HG03045 (cell line): ENCODE data around the gene EP400.

Source experiments
- ATAC-seq: cut with Tn5 transposase; IDR thresholded peaks from one replicate; pipeline ENCODE4 v1.9.1; 2021; ENCODE audit warnings: mild to moderate bottlenecking, moderate library complexity; ENCODE audit not compliant: unreplicated experiment

EP400 gene

DNA sequence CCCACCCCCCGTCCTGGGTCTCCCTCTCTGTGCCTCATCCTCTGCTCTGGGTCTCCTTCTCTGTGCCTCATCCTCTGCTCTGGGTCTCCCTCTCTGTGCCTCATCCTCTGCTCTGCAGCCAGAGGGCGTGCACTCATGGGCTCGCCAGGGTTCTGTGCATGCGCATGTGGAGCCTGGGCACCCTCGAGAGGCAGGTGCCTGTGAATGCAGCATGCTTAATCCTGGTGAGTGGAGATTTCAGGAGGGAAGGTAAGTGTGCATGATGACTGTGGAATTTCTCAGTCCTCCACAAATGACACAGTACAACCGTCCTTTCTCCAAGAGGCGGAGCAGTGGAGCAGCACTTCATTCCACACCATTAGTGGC, 65.2 kb downstream of the EP400 start:
- ATAC-seq: no peak

DNA sequence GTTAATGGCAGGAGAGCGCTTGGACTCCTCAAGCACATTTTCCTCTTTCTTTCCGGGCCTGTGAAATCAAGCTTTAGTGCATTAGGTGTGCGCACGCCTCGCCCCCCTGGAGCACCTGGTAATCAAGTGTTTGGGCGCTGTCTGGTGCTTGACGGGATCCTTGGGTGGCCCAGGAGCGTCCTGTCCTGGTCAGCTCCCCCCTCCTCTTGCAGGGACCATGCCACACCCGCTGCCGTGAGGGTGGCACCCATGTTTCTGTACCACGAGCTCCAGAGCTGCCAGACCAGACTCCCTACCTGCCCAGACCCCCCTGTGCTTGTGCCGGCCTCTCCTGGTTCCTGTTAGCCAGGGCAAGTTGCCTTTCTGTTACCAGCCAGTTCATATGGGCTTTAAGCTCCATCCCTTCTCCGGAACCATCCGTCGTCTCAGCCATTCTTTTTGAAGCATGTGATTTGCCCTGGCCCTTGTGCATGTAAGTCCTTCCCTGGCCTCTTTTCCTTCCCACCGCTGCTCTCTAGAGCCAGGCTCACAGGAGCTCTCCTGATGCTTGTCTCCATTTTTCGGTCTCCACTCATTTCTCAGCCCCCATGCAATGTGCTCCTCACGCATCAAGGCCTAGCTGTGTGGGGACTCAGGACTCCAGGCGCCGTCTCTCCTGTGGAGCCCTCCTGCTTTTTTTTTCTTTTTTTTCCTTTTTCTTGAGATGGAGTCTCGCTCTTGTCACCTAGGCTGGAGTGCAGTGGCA, 66.1 kb downstream of the EP400 start:
- ATAC-seq: no peak

GRCh38 chr12:132018193-132018916, 68.6 kb downstream of the EP400 start:
- no peak for ATAC-seq

- no peak for ATAC-seq
Observed at GRCh38 chr12:132019891-132020290, 70.1 kb downstream of the EP400 start.

DNA sequence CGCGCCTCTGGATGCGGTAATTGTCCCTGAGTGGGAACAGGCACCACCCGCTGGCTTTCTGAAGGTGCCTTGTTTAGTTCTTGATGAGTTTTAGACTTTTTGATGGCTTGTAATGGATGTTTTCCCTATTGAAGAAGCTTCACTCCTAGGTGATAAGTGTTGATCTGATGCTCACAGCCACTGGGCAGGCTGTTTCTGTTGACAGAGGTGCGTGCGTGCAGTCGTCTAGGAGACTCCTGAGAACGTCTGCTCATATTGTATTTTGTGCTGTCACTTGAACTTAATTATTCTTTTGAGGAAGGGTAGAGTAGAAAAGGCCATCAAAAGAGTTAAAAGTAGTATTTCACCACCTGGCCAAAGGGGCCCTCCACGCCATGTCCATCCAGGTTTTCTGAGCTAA, 70.5 kb downstream of the EP400 start:
- ATAC-seq: no peak

DNA sequence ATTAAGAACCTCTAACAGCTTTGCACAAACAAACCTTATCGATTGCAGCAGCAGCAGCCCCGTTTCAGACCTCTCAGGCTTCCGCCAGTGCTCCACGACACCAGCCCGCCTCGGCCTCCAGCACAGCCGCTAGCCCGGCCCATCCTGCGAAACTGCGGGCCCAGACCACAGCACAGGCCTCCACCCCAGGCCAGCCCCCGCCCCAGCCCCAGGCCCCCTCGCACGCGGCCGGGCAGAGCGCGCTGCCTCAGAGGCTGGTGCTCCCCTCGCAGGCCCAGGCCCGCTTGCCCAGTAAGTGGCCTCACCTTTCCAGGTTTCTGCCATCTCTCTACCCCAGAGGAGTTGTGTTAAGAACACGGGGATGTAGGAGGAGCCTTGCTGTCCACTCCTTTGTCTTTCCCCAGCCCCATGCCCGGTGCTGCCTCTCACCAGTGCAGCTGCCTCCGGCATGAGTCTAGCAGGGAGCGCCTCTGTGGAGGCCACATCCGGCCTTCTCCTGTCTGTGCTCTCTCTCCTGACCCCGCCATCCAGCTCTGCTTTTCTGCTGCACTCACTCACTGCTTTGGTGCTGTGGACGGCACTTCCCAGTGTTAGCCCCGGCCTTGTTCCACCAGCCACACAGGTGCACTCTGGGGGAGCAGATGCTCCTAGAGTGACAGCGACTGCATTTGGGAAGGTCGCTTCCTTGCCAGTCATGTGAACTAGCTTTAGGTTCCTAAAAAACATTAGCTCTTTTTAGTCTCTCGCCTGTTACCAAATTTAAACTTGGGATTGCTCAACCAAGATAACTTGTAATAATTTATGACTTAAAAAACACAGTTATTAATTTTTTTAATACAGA, 71.5 kb downstream of the EP400 start:
- no peak for ATAC-seq

DNA sequence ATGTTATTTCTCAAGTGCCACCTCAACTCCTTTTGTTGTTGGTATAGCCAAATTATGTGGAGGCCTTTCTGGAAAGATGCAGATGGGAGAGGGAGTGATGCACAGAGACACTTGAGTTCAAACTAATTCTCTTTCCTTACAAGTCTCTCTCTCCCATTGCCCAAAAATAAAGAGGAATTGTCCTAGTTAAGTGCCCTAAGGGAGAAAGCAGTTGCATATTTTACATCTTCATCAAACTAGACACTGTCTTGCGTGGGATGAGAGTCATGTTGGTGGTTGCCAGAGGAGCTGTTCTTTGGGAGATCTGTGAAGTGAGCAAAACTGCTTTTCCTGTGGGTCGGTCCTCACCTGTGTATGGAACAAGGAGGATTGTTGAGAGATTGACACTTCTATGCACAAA, 72.2 kb downstream of the EP400 start:
- no peak for ATAC-seq

GRCh38 chr12:132023658-132024057, 73.9 kb downstream of the EP400 start:
- no peak for ATAC-seq

- ATAC-seq: no peak
Observed at GRCh38 chr12:132024758-132025157, 75.0 kb downstream of the EP400 start.

GRCh38 chr12:132025526-132025925, 75.8 kb downstream of the EP400 start:
- ATAC-seq: no peak

GRCh38 chr12:132026061-132026795, 76.5 kb downstream of the EP400 start:
- ATAC-seq: no peak

DNA sequence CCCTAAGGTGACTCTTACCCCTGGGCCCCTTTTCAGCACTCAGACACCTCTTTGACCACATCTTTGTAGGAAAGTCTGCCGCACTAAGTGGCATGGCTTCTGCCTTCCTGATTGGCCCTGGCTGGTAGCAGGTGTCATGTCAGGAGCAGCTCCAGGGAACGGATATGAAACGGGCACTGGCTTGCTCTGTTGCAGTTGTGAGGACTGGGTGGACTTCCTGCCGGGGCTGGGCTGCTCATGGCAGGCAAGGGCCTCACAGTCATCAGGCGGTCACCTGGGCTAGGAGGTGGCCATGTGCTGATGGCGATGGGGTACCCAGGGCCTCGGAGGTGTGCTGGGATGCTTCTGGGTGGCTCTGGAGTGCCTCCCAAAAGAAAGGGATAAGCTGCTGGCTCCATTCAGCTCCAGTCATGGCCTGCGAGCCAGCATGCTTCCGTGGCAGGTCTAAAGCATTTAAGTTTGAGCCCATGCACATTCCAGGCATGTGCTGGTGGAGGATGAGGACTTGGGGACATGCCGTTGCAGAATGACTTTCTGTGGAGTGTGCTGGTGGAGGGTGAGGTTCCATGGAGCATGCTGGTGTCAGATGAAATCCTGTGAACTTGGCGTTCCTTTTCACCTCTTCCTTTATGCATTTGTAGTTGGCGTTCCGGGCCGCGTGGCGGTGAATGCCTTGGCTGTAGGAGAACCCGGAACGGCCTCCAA, 77.2 kb downstream of the EP400 start:
- no peak for ATAC-seq

- no peak for ATAC-seq
Observed at GRCh38 chr12:132027636-132028035, 77.9 kb downstream of the EP400 start.

GRCh38 chr12:132028111-132028510, 78.4 kb downstream of the EP400 start:
- ATAC-seq: no peak

DNA sequence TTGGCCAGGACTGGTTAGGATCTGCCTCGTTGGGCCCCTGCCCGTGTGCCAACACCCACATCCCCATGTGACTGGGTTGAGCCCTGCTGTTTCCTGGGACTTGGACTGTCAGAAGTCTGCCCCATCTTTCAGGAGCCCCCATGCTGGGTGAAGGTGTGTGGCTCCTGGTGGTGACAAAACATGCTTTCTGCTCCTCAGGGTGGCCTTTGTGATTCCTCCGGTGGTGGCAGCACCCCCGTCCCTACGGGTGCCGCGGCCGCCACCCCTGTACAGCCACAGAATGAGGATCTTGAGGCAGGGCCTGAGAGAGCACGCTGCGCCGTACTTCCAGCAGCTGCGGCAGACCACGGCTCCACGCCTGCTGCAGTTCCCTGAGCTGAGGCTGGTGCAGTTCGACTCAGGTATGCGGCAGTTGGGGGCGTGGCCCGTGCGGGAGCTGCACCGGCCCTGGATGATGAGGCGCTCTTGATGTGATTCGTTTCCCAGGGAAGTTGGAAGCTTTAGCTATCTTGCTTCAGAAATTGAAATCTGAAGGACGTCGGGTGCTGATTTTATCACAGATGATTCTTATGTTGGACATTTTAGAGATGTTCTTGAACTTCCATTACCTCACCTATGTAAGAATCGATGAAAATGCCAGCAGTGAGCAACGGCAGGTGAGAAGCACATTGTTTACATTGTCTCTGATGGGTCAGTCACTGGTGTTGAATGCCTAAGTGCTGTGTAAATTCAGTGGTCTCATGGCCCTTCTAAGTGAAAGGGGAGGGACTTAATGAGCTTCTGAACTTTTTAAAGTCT, 80.0 kb downstream of the EP400 start:
- no peak for ATAC-seq

DNA sequence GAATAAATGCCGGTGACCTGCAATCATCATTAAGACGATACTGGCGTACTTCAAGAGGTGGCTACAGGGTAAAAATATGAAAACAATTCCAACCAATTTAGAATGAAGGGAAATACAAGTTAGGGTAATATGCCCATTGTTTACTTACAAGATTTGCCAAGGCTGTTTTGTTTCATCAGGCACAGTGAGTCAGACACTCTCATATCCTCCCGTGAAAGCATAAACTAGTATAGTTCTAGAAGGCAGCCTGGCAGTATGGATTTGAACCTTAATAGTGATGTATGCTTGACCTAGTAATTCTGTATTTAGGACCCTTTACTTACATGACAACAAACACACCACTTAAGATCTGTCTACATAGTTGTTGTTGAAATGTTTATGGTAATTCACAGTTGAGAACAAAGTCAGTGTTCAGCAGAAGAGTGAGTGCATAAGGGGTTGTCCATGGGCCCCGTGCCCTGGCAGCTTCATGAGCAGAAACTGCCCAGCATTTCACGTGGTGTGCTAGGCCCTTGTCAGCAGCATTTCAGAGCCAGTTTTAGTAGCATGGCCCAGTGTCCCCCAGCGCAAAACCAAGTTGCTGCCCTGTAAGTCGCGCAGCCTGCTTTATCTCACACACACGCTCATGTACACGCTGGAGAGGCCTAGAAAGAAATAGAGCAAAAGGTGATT, 80.8 kb downstream of the EP400 start:
- ATAC-seq: no peak

GRCh38 chr12:132033627-132034026, 83.9 kb downstream of the EP400 start:
- no peak for ATAC-seq

DNA sequence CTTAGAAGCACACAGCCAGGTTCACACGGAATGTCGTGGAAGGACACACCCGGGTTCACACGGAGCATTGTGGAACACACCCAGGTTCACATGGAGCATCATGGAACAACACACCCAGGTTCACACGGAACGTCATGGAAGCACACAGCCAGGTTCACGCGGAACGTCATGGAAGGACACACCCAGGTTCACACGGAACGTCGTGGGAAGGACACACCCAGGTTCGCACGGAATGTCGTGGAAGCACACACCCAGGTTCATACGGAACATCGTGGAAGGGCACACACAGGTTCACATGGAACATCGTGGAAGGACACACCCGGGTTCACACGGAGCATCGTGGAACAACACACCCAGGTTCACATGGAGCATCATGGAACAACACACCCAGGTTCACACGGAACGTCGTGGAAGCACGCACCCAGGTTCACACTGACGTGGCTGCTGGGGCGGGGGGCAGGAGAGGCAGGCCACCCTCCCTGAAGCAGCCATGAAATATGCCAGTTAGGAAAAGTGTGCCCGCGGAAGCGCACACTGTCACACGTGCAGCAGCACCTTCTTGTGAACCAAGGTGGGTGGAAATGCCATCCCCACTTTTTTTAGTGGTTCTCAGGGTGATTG, 86.4 kb downstream of the EP400 start:
- no peak for ATAC-seq
